Cardiac muscle cell (in vitro differentiated cells and primary cell): ENCODE data around the gene DES. TPM values are rescaled to one million over a fixed set of nuclear protein-coding genes. Genes with fewer than 3 reads are reported as not detected.
A peak's percentile ranks its signal among the peaks of the same experiment; 100 is the strongest.

Experiments
- DNase-seq, 2 donors: peaks; one replicate each; pipeline versions ENCODE4 v3.0.0 to v3.0.0-alpha.2; 2010 to 2017; ENCODE audit warnings: low read depth in 1 of 2, low spot score in 1 of 2
- H3K27ac ChIP-seq: fragments of 200-600 bp; sonication (generic); 2 replicates; pipeline ENCODE4 v1.5.1; 2016
- H3K27me3 ChIP-seq: fragments of 200-600 bp; sonication (generic); 2 replicates; pipeline ENCODE4 v1.6.0; 2016; ENCODE audit warnings: control low read depth
- H3K36me3 ChIP-seq: fragments of 200-600 bp; sonication (generic); 2 replicates; pipeline ENCODE4 v1.5.1; 2016; ENCODE audit warnings: control low read depth
- H3K4me1 ChIP-seq: fragments of 200-600 bp; sonication (generic); 2 replicates; pipeline ENCODE4 v1.8.1; 2017; ENCODE audit warnings: low read depth, mild to moderate bottlenecking, mixed run types
- H3K4me3 ChIP-seq: fragments of 200-600 bp; sonication (generic); 2 replicates; pipeline ENCODE4 v1.5.1; 2016; ENCODE audit warnings: mild to moderate bottlenecking
- H3K9me3 ChIP-seq: fragments of 200-600 bp; sonication (generic); 2 replicates; pipeline ENCODE4 v1.5.1; 2017; ENCODE audit warnings: low read depth, mild to moderate bottlenecking, control low read depth
- polyA plus RNA-seq: library from polyadenylated mRNA; unstranded; fragments of >200 nt; fragmentation: Nextera tagmentation; extraction: Ambion mirVana; gene quantifications from 2 replicates; pipeline ENCODE4 v1.2.1, GENCODE V29; 2016
- total RNA-seq: library from RNA; depleted of rRNA; stranded (reverse); fragments of >200 nt; gene quantifications from 2 replicates; pipeline ENCODE4 v1.2.3, GENCODE V29; 2016
- TF ChIP-seq, protein P1 (sequence below): IDR thresholded peaks from 2 replicates; pipeline ENCODE4 v1.5.1; 2012; ENCODE audit warnings: low read depth, mild to moderate bottlenecking, low read length

Gene DES
- total and polyA plus RNA-seq, 2 experiments from 2014 or later = 17.5 to 47.0 TPM

- H3K4me1 ChIP-seq = peaks cover 62% of the 10 kb centered on the region
- H3K4me3 ChIP-seq = no peak overlapping the region
- H3K27me3 ChIP-seq = no peaks in the 10 kb centered on the region
- TF ChIP-seq, protein P1, sequence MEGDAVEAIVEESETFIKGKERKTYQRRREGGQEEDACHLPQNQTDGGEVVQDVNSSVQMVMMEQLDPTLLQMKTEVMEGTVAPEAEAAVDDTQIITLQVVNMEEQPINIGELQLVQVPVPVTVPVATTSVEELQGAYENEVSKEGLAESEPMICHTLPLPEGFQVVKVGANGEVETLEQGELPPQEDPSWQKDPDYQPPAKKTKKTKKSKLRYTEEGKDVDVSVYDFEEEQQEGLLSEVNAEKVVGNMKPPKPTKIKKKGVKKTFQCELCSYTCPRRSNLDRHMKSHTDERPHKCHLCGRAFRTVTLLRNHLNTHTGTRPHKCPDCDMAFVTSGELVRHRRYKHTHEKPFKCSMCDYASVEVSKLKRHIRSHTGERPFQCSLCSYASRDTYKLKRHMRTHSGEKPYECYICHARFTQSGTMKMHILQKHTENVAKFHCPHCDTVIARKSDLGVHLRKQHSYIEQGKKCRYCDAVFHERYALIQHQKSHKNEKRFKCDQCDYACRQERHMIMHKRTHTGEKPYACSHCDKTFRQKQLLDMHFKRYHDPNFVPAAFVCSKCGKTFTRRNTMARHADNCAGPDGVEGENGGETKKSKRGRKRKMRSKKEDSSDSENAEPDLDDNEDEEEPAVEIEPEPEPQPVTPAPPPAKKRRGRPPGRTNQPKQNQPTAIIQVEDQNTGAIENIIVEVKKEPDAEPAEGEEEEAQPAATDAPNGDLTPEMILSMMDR = no peak
- peak overlapping the region; percentile 77 for H3K27ac ChIP-seq
- no peaks in the 10 kb centered on the region for H3K36me3 ChIP-seq
- no peak for DNase-seq
- H3K9me3 ChIP-seq = no peaks in the 10 kb centered on the region
These were observed 19.6 kb downstream of the DES start for GRCh38 chr2:219437690-219438206.

DNA sequence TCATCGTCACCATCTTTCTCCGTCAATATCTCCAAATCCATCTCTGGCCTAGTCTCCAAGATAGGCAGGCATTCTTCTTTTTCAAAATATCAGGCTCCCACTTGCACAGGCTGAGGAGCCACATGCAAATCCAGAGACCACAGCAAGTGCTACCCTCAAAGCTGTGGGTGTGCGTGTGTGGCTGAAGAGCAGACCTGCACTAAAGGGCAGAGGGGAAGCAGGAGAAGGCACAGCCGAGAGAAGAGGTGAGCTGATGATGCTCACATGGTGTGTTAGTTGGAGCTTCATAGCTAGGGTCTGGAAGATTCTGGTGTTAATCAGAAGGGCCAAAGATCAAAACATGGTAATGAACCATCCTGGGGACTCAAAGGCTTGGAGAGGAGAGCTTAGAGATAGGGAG is 20.3 kb downstream of the DES start:
- peaks cover 61% of the 10 kb centered on the region for H3K4me1 ChIP-seq
- no peaks in the 10 kb centered on the region for H3K36me3 ChIP-seq
- TF ChIP-seq, protein P1 = no peak
- no peak for DNase-seq
- H3K9me3 ChIP-seq = no peaks in the 10 kb centered on the region
- no peak overlapping the region for H3K27ac ChIP-seq
- no peaks in the 10 kb centered on the region for H3K27me3 ChIP-seq
- no peak overlapping the region for H3K4me3 ChIP-seq

GRCh38 chr2:219439506-219439905 is 21.3 kb downstream of the DES start:
- TF ChIP-seq, protein P1 = no peak
- no peak for DNase-seq
- Histone ChIP-seq H3K36me3 (no peaks in the 10 kb centered on the region), H3K27me3 (no peaks in the 10 kb centered on the region), H3K4me3 (no peak overlapping the region), H3K9me3 (no peaks in the 10 kb centered on the region), H3K4me1 (peaks cover 50% of the 10 kb centered on the region), H3K27ac (no peak overlapping the region)

GRCh38 chr2:219440388-219441256 is 22.4 kb downstream of the DES start:
- DNase-seq = no peak
- no peak overlapping the region for H3K27ac ChIP-seq
- peaks cover 39% of the 10 kb centered on the region for H3K4me1 ChIP-seq
- no peak overlapping the region for H3K4me3 ChIP-seq
- H3K9me3 ChIP-seq = no peaks in the 10 kb centered on the region
- no peaks in the 10 kb centered on the region for H3K36me3 ChIP-seq
- TF ChIP-seq, protein P1 = no peak
- no peaks in the 10 kb centered on the region for H3K27me3 ChIP-seq

GRCh38 chr2:219441451-219442255 is 23.5 kb downstream of the DES start:
- Histone ChIP-seq H3K4me3 (peak overlapping the region; percentile 85), H3K4me1 (peaks cover 29% of the 10 kb centered on the region), H3K36me3 (no peaks in the 10 kb centered on the region), H3K27me3 (no peaks in the 10 kb centered on the region), H3K27ac (no peak overlapping the region), H3K9me3 (no peaks in the 10 kb centered on the region)
- peak; percentile 57 to 70 for DNase-seq
- TF ChIP-seq, protein P1 = no peak
